HG02870 (cell line): ENCODE data around the gene CSTF2.

Experiments
- ATAC-seq: cut with Tn5 transposase; IDR thresholded peaks from one replicate; pipeline ENCODE4 v1.9.1; 2021; ENCODE audit warnings: mild to moderate bottlenecking, moderate library complexity; ENCODE audit not compliant: unreplicated experiment

CSTF2 gene

DNA sequence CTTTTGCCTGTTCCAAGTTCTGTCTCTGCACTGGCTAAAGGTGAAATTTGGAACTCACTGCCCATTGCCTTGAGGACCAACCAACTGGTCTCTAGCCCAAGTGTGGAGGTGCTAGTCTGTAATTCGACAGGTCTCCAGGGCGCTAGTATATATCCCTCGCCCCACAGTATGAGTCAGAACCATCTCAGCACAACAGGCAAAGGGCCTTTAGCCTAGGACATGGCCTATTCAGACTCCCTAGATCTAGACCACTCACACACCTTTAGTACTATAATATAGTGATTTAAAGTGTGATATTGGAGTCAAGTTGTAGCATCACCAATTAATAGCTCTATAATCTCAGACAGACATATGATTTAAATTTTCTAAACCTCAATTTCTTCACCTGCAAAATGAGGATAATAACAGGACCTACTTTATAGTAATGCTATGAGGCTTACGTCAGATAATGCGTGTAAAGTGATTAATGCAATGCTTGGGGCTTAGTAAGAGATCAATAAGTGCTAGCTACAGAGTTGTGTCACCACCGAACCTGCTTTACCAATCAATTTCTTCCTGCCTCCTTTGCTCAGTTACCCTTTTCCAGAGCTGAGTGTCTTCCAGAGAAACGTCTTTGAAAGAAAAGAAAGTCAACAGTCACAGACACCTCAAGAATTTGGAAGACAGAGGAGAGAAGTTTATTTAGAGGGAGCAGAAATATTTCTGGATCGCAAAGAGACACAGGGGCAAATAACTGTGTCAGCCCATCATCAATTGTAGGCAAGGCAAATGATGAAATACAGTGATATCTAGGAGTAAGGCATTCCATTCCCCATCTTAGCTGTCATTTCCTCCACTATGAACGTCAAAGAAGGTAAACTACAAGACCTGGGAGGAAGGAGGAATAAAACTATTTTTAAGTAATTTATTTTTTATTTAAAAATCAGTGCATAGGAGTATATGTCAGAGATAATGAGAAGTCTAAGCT, 51.7 kb downstream of the CSTF2 start:
- ATAC-seq, result no peak

DNA sequence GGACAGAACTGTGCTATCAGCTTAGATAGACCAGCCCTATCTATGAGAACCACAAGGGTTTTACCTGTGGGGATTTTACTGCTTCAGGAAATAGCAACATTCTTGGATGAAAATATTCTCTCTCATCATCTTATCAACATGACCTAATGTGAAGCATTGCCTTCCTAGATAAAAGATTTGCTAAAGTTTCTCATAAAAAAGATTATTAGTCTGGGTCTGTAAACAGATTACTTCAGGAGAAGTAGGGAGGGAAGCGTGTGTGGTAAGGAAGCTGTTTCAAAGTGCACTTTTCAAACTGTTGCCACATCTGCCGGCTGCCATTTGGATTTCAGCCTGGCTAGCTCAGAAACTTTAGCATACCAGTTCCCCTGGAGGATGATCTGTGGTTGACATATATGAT, 54.1 kb downstream of the CSTF2 start, which contains the start of gene NOX1:
Gene NOX1, minus strand, starts transcription at position 35 of the 400 bp plus-strand sequence. CDS start 220 bp downstream, outside the sequence.
- no peak for ATAC-seq

DNA sequence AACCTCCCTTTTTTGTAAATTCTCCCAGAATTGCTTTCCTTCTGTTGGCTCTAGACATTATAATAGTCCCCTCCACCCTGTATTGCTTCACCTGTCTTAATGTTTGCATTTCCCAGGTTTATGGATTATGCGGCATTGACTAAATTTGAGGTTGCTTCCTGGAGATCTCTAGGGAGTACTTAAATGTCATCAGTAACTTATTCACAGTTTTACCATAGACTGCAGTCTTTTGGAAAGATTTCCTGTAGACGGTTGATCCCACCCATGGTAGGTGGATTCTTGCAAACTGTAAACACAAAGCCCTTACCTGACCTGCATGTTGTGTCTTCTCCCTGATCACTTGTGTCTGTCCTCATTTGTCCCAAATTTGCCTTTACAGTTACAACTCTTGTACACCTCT, 60.2 kb downstream of the CSTF2 start:
- ATAC-seq, result no peak

GRCh38 chrX:100883654-100884053, 63.5 kb downstream of the CSTF2 start:
- no peak for ATAC-seq
